CD4-positive, alpha-beta T cell treated with Interleukin-4 for 1 hour (primary cell): ENCODE measurements around the gene PIGU.
"Not testable (repeated sequence)": the region's sequence is repeated elsewhere in the genome, so short reads cannot be mapped to it uniquely, and the experiment has no call there.

ENCODE experiments used
- DNase-seq, 2 donors: peaks; one replicate each; pipeline ENCODE4 v3.0.0-alpha.2; 2020 to 2022

PIGU gene

DNA sequence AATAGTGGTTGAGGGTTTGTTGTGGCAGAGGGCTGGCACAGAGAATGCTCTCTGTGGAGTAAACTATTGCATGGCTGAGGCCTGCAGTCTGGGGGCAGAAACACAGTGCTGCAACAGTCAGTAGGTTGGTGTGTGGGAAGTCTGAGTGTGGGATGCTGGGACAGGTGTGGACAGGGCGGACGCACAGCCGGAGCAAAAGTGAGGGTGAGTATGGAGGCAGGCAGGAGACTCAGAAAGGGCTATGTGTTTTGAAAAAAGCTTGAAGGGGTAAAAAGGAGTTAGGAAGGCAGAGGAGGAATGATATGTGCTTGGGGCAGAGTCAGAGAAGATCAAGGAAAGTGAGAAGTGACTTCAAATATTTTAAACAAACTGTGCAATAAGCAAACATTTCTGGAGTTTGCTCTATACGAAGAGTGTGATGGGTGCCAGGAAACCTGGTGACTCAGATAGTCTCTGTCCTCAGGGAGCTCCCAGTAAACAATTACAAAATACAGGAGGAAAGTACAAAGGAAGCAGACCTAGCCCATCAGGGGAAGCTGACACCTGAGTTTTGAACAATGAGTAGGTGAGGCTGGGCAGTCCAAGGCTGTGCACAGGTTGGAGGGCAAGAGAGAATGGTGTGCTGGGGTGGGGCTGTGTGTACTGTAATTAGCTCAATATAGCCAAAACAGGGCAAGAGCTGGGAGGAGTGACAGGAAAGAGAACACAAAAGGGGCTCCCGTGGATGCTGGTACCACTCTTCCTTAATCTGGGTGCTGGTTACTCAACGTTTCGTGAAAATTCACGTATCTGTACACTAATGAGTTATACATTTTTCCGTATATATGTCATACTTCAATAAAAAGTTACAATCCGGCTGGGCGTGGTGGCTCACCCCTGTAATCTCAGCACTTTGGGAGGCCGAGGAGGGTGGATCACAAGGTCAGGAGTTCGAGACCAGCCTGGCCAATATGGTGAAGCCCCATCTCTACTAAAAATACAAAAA is 55.2 kb downstream of the PIGU start:
- DNase-seq = no peak

DNA sequence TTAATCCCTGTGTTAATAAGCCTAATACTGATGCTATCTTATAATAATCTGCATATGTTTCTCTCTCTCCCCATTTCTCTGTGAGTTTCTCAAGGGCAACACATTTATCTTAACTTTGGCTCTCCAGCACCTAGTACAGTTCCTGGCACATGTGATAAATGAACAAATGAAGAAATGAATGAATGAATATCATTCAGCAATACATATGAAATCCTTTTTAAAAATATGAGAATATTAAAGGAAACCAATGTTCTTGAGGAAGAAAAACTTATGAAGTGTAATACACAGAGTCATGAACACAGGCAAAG is 55.9 kb downstream of the PIGU start:
- no peak for DNase-seq

DNA sequence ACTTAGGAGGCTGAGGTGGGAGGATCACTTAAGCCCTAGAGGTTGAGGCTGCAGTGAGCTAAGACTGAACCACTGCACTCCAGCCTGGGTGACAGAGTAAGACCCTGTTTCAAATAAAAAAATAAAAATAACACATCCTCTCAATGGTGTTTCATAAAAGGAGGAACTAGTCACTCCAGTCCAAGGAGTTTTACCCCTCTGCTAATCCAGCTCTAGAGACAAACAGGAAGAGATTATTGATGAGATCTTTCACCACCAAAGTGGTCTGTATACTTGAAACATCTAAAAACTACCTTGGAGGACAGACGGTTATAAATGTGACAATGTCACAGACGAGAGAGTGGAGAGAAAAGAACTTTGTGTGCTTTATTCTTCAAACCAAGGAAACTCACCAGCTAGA is 58.2 kb downstream of the PIGU start:
- DNase-seq = no peak

DNA sequence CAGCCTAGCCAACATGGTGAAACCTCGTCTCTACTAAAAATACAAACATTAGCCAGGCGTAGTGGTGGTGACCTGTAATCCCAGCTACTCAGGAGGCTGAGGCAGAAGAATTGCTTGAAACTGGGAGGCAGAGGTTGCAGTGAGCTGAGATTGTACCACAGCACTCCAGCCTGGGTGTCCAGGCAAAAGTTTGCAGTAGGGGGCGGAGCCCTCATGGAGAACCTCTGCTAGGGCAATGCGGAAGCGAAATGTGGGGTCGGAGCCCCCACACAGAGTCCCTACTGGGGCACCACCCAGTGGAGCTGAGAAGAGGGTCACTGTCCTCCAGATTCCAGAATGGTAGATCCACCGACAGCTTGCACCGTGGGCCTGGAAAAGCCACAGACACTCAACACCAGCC is 60.0 kb downstream of the PIGU start:
- DNase-seq = not testable (repeated sequence)

DNA sequence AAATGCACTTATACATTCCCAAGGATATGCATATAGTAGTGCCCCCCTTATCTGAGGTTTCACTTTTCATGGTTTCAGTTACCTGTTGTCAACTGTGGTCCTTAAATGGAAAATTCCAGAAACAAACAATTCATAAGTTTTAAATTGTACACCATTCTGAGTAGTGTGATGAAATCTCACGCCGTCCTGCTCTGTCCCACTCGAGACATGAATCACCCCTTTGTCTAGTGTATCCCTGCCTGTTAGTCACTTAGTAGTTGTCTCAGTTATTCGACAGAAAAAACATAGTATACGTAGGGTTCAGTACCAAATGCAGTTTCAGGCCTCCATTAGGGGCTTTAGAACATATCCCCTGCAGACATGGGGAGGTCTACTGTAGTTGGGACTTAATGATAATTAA is 61.4 kb downstream of the PIGU start:
- DNase-seq = no peak

DNA sequence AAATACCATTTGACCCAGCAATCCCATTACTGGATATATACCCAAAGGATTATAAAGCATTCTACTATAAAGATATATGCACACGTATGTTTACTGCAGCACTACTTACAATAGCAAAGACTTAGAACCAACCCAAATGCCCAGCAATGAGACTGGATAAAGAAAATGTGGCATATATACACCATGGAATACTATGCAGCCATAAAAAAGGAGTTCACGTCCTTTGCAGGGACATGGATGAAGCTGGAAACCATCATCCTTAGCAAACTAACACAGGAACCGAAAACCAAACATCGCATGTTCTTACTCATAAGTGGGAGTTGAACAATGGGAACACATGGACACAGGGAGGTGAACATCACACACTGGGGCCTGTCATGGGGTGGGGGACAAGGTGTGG is 64.9 kb downstream of the PIGU start:
- DNase-seq = not testable (repeated sequence)

DNA sequence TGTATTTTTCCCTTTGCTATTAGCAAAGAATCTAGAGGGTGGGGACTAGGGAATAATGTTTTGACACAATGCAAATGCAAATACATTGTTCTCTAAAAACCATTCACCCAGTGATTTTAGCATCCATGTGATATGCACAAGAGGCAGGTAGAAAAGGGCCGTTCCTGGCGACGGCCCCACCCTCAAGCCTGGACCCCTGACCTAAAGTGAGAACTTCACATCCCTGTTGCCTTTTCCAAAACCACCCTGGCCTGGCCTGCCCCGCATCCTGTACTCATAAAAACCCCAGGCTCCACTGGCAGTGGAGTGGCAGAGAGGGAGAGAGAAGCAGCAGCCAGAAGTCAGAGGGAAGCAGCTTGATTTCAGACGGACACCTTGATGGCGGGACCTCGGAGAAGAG is 69.8 kb downstream of the PIGU start:
- no peak for DNase-seq

DNA sequence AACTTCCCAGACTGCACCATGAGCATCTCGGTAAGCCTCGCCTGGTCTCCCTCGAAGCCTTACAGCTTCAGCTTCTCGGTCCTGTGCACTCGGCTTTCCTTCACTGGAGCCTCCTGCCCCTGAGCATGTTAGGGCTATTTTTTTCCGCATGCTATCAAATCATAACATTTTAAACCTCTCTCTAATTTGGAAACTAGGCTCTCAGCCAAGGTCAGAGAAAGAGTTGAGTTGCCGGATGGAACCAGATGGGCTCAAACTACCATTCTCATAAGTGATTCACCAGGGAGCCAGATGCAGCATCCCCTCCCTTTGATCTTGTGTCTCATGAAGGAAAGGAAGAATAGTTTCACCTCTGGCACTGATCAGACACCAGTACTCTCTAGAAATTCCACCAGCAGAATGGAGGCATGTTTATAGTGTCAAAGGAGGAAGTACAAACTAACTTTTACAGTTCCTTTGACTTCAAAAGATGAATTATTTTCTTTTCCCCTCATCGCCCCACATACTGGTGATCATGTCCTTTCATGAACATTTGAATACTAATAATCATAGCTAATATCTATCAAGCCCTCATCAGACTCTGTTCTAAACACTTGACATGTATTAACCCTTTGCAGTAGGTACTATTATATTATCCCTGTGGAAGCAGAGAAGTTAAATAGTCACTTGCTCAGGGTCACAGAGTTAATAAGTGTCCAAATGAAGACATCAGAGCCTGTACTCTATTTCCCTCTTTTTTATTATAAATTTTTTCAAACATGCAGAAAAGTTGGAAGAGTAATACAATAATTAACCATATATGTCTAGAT is 71.7 kb downstream of the PIGU start:
- no peak for DNase-seq

DNA sequence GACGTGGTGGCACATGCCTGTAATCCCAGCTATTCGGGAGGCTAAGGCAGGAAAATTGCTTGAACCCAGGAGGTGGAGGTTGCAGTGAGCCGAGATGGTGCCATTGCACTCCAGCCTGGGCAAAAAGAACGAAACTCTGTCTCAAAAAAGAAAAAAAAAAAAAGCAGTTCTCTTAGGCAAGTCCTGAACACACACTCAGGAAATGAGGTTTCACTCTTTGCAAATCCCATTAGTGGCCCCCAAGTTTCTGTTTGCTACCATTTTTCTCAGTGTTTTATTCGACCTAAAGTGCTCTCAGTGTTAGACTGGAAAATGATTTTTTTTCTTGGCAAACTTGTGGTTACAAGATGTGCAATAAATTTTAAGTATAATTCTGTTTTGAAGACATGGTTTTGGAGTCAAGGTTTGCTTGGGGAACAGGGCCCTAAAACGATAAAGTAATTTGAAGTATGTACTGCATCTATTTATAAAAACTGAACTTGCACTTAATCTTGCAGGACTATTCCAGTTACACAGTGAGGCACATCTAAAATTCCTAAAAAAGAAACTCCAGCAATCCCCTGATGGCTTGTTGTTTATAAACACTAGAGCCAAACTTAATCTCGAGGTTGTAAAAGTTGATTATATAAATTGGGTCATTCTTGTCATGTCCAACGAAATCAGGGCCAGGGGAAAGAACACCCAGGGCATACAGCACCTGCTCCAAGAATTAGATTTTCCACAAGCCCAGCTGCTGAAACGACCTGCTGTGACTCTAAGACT is 75.8 kb downstream of the PIGU start:
- no peak for DNase-seq

DNA sequence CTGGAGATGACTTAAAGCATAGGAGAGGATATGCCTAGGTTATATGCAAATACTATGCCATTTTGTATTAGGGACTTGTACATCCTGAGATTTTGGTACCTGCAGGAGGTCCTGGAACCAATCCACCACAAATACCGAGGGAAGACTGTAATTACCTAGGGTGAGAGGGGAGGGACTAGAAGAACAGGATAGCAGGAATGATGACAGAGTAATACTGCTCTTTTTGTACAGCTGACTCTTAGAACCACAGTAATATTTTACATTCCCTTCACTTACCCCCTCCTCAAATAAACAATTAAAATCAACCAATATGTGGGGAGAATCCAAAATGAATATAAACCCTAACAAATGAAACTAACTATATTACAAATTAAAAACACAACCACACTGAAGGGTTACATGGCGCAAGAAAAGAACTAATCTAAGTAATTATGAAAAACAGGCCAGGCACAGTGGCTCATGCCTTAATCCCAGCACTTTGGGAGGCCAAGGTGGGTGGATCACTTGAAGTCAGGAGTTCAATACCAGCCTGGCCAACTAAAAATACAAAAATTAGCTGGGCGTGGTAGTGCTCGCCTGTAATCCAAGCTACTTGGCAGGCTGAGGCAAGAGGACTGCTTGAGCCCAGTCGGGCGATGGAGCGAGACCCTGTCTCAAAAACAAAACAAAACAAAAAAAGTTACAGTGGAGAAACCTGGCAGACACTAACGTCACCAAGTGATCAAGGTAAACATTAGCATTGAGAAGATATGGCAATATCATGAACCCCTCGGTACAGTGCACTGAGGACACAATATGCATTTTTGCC is 81.3 kb downstream of the PIGU start:
- no peak for DNase-seq

DNA sequence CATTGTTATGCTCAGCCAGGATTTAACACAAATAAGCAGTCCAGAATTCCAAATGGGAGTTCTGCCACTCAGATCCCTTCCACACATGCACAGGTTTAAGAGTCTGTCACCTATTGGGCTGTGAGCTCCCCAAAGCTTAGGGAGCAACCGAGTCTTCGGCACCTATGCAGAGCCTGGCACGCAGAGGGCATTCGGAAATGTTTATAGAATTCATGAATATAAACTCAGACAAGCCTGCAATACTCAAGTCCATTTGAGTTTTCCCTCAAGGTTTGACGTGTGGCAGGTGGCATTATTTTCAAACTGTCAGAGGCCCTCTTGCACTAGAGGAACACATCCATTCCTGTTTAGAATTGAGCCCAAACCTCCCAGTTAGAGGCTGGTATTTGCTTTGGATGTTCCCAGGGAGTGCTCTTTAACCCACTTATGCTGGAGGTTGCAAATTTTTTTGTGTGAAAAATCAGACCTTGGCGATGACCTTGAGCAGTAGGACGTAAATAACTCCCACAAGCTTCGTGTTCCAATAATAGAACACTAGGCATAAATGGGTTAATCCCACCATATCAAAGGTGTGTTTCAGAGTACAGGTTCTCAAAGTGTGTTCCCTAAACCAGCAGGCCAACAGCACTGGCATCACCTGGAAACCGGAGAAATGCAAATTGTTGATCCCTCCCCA is 90.3 kb downstream of the PIGU start:
- DNase-seq = no peak

DNA sequence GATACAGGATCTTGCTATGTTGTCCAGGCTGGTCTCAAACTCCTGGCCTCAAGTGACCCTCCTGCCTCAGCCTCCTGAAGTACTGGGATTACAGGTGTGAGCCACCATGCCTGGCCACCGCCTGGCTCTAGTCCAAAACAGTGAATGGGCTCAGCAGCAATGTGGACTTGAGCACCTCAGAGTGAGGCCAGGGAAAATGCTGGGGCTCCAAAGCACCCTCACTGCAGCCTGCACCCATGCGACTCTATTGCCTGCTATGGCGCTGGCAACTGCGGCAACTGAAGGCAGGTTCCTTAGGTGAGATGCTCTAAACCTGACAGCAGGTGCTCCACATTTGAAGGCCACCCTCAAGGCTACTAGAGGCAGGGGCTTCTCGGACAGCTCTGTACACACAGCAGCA is 91.9 kb downstream of the PIGU start:
- DNase-seq = no peak

DNA sequence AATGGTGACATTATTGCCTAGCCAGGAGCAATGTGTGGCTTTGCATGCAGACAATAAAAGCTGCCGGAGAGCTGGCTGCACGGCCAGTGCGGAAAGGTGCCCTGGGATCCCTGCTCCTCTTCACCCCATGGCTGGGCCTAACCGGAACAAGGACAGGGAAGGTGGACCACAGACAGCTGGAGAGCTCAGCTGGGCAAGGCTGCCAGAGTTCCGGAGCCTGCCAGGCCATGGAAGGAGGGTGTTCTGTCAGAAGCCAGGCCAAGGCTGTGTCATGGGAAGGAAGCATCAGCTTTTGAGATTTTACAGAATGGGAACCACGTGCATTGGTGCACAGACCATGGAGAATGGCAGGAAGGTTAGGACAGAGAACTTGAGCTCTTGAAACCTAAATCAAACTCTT is 93.3 kb downstream of the PIGU start:
- DNase-seq = no peak

DNA sequence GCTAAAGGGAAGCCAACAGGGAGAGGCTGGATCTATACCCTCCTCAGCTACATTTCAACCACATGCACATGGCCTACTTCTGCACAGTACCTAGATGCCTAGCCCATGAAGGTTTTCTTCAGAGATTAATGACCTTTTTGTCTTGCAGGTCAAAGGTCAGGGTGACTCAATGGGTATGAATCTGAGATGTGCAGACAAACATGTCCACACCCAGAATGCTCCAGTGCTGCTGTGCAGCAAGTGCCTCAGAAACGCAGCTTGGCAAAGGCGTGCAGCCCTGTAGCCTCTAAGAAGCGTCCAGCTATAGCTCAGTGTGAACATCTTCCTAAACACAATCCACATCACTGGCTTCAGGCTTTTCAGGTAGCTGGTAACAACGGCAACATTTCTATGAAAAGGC is 94.0 kb downstream of the PIGU start:
- DNase-seq = no peak

DNA sequence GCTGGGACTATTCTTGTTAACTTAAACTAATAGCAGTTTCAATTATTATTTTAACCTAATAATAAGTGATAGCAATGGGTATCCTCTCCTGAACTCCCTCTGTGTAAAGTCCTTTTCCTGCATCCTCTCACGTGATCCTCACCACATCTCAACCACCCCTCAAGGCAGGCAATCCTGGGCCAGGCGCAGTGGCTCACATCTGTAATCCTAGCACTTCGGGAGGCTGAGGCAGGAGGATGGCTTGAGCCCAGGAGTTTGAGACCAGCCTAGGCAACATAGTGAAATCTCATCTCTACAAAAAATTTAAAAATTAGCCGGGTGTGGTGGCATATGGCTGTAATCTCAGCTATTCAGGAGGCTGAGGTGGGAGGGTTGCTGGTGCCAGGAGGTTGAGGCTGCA is 94.7 kb downstream of the PIGU start:
- no peak for DNase-seq

DNA sequence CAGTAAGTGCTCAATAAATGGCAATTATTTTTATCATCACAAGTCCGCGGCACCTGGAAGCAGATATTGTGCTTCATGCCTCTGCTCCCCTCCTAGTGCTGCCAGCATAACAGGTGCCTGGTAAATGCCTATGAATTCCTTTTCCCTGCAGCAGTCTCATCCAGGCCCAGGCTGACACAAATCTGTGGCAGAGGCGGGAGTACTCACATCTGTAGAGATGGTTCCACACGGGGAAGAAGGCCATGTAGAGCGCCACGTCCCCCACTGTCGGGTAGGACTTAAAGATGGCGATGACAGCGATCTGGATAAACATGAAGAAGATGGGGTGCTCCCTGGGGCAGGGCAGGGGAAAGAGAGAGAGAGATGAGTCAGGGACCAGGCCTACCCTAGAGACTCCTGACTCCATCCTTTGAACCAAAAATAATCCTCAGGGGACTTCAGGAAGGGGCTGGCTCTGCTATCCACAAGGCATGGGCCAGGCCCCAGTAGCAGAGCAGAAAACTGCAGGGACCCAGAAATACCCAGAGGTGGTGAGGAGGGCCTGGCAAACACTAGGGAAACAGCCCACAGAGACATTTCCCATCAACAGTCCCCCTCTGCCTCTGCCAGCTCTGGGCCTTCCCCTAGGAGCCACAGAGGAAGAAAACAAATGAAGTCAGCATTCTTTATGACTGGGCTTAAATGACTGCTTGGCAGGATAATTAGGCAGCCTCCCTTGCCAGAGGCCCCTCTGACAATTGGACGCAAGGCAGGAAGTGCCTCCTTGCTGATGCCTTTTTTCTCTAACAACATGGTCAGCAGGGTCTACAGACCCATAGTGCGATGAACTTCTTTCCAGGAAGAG is 95.3 kb downstream of the PIGU start:
- DNase-seq = no peak

DNA sequence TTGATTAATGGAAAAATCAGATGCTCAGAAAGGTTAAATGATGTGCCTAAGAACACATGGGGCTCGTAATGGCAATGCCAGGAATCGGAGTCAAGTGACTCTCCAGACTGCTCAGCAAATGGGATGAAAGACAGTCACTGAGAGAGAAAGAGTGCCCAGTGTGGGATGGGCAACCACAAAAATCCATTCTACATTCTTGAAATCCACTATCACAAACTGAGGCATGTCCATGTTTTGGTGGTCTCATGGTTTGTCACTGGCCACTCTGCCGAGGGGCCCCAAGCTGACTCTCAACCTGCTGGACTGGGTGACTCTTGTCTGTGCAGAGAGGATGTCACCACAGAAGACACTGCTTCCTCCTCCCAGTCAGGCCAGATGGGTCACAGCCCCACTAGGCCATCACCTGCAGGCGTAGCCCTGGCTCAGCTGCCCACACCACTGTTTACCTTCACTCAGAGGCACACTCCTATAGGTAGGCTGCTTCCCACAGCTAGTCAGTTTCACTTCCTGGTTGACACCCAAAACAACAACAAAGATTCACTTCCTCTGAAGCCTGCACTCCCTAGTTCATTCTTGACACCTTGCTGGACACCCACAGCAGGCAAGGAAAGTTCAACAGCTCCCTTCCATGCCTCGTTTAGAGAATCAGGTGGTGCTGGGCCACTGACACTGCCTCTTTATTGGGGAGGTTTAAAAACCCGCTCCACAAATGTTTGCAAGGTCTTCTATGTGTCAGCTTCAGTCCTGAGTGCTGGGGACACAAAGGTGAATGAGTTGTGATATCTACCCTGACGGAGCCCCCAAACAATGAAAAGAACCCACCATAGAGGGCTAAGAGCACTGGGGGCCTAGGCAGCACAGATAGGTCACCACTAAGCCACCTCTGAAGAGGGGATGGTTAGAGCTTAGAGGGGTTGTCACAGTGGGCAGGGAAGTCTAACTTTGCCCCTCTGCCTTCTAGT is 96.6 kb downstream of the PIGU start:
- DNase-seq = peak; percentile 20 to 30

DNA sequence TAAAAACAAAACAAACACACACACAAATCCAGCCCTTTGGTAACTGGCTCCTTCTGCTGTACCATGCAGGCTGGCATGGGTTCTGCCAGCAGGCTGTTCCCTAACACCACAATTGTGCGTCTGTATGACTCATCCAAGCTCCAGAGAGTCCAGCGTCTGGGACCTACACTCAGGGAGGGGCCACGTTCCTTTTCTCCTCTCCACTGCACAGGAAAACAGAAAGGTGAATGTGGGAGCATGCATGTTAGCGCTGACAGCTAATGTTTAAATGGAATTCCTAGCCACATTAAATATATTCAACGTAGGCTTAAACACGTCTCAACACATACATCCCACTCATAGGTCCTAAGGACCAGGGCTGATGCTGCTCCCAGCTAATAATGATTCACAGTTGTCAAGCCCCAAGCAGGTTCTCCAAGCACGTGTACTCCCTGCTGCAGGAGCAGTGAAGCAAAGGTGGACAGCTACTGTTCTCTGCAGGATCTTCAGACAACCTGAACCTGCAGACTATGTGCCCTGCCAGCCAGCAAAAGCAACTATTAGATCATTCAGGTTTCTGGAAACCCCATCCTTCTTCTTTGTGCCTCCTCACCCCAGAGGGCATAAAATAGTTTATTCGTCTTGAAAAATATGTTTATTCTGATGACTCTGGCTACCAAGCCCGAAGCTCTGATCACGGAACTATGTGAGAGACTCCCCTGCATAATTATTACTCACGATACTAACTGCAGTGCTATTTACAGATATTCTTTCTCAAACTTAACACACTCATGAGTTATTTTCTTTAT is 97.5 kb downstream of the PIGU start:
- no peak for DNase-seq

DNA sequence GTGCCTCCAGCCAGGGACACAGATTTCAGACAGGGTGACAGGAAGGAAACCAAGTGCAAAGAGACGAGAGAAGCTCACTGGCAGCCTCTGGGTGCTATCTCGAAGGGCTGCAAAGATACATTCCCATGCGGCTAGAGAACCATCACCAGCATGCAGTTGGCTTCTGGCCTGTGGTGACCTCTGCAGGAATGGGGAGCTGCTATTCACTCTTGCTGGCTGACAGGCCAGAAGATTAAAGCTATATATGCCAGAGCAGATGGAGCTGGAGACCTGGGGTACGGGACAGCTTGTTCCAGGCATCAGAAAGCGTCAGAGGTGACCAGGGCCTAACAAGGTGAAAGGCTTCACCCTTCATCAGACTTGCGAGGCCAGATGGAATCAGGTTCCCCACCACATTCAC is 98.4 kb downstream of the PIGU start:
- no peak for DNase-seq
